Activated CD4-positive, CD25-positive, alpha-beta regulatory T cell treated with anti-CD3 and anti-CD28 coated beads, Interleukin-2, amount 50 U/mL, for 72 hours (primary cell): ENCODE data around the gene POLE.
A peak's percentile ranks its signal among the peaks of the same experiment; 100 is the strongest.

ENCODE experiments used
- DNase-seq: peaks from one replicate; pipeline ENCODE4 v3.0.0; 2021

Gene POLE

GRCh38 chr12:132687211-132688164 lies at the start of gene POLE, which contains the start of gene PXMP2:
Gene POLE, minus strand, starts transcription at chr12:132687342. Its CDS starts 27 bp downstream, at chr12:132687315.
Gene PXMP2, plus strand, starts transcription at chr12:132687587. Its CDS starts 84 bp downstream, at chr12:132687671.
- peak; percentile 87 for DNase-seq

DNA sequence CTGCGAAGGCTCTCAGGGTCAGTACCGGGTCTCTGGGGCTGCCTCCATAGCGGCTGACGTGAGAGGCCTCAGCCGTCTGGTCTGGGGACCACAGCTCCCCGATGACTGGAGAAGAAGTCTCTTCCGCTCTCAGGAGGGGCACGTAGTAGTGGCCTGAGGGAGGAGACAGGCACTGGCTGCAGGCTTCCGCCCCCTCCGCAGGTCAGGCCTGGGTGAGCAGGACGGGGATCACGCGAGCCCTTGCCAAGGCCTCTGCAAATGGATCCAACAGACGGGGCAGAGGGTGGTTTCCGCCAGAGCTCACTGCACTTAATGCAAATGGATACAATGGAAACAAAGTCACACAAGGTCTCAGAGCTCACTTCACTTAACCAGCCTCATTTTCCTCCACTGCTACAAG lies 49.8 kb upstream of the POLE start:
- DNase-seq = no peak

DNA sequence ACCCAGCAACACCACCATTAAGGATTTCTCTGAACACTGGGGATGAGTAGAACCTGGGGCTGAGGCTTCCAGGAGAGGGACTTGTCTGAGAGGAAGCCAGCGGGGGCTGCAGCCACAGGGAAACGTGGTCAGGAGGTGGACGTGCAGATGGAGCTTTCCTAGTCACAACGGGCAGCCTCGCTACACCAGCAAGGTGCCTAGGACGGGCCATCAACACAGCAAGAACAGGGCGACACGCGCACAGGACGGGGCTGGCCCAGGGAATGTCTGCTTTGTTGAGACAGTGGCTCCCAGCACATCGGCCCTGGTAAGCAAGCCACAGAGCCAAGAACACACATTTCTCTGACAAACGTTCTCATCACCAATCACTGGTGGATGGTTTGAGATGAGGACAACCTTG lies 49.2 kb upstream of the POLE start:
- DNase-seq = no peak

GRCh38 chr12:132735496-132735895 lies 48.4 kb upstream of the POLE start:
- no peak for DNase-seq

GRCh38 chr12:132734206-132734605 lies 47.1 kb upstream of the POLE start:
- no peak for DNase-seq

- DNase-seq = no peak
These were observed 44.4 kb upstream of the POLE start for GRCh38 chr12:132731574-132731973.

DNA sequence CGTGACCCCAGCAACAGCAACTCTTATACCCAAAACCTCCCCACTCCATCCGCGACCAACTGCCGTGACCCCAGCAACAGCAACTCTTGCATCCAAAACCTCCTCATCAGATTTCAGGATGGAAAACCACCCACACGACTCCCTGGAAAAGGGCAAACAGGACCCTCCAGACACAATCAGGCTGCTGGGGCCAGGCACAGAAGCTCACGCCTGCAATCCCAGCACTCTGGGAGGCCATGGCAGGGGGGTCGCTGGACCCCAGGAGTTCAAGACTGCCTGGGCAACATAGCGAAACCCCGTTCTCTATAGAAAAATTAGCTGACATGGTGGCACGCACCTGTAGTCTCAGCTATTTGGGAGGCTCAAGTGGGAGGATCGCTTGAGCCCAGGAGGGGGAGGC lies 43.2 kb upstream of the POLE start:
- DNase-seq = no peak

GRCh38 chr12:132729541-132730320 lies 42.6 kb upstream of the POLE start:
- DNase-seq = no peak

- DNase-seq = no peak
These were observed 41.4 kb upstream of the POLE start for GRCh38 chr12:132728502-132728901.

- DNase-seq = no peak
These were observed 40.1 kb upstream of the POLE start for GRCh38 chr12:132727091-132727794.

- no peak for DNase-seq
These were observed 39.2 kb upstream of the POLE start for GRCh38 chr12:132726386-132726785.

DNA sequence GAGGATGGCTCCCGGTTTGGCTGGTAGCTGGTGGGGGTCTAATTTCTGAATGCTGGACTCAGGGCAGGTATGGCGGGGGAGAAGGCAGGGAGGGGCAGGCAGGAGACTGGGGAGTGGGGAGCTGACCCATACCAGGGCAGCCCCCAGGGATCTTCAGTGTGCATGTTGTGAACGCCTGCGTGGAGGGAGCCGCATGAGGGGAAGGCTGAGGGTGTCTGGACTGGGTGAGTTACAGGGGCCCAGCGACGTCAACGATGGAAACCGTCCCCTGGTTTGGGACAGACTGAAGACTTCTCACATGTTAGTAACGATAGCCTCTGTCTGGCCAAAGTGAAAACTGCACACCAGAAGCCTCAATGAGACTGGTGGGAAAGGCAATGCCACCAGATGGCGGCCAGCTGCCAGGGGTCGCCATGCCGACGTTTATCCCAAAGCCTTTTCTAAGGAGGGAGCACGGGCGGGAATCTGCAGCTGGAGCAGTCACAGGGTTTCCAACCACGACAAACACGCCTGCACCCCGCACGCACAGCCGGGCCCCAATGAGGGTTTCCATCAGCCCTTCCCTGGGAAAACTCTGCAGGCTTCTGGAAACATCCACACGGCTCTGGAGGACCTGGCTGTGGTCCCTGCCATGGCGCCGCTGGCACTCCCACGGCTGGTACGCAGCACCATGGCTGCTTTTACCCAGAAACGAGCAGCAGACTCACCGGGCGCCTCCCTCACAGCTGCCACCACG lies 37.5 kb upstream of the POLE start:
- DNase-seq = no peak

GRCh38 chr12:132723764-132724140 lies 36.6 kb upstream of the POLE start:
- DNase-seq = no peak

- DNase-seq = no peak
These were observed 36.0 kb upstream of the POLE start for GRCh38 chr12:132723015-132723763.

DNA sequence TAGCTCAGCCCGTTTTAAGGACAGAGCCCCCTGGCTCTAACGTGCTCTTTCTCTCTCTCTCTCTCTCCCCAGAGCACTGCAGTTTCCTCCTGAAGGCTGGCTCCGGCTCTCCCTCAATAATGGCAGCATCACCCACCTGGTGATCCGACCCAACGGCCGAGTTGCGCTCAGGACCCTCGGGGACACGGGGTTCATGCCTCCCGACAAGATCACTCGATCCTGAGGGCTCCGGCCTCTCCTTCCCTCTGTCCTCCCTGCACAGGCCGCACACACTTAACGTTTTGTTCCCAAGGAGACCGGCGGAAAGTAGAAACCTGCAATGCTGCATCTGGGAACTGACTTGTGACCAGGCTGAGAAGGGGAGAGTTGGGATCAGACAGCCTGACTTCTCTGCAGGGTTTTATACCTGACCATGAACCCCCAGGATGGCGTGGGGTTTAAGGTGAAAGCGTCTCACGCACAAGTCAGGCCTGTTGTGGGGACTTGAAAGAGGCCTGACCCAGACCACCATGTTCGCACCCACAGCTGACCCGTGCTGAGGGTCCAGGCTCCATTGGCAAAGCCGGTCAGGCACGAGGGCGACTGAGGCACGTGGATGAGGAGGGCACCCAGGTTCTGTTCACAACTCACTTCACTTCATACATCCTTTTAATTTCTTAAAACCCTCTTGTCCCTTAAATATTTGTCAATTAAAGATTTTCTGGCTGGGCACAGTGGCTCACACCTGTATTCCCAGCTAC lies 33.6 kb upstream of the POLE start:
- no peak for DNase-seq

DNA sequence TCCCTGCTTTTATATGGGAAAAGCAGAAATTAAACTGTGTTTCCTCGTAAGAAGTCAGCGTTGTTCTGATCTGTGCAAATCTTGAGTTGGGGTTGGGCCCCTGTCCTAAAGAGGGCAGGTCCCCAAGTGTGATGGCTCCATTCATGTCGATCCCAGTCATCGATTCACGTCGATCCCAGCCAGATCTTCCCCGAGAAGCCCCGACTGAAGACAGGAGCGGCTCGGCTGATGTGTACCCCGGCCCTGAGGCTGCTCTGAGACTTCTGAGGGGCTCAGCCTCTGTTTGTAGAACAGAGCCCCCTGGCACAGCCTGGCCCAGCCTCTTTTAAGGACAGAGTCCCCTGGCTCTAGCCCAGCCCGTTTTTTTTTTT lies 32.8 kb upstream of the POLE start:
- DNase-seq = no peak

- no peak for DNase-seq
These were observed 32.2 kb upstream of the POLE start for GRCh38 chr12:132719141-132719953.

GRCh38 chr12:132718644-132719043 lies 31.5 kb upstream of the POLE start:
- no peak for DNase-seq

DNA sequence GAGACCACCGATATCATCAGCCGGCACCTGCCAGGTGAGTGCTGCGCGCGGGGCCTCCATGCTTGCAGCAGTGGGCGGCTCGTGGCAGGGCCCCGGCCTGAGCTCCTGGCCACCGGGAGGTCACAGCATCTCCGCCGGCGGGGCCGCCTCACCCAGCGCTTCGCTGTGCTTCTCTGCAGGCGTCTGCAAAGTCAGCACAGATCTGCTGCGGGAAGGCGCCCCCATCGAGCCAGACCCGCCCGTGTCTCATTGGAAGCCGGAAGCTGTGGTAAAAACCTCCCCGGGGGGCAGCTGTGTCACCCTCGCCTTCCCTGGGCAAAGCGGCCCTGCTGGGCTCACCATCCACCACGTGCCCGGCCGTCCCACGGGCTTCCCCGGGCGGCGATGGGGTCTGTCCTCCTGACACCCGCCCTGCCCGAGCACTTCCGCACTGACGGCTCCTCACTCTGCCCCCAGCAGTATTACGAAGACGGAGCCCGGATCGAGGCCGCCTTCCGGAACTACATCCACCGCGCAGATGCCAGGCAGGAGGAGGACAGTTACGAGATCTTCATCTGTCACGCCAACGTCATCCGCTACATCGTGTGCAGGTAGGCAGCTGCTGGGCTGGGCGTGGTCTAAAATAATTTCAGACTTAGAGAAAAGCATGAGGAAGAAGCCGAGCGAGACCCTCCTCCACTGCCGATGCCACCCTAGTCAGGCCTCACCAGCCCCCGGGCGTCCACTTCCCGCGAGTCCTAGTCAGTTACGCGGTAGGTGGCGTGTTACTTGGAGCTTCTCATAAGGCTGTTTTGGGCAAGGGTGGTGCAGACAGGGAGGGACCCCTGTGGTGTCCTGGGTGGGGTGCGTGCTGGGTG lies 30.6 kb upstream of the POLE start:
- DNase-seq = no peak
